ENCODE results near the gene RDH14. TPM values are rescaled to one million over a fixed set of nuclear protein-coding genes. Genes with fewer than 3 reads are reported as not detected.

Gene RDH14, protein sequence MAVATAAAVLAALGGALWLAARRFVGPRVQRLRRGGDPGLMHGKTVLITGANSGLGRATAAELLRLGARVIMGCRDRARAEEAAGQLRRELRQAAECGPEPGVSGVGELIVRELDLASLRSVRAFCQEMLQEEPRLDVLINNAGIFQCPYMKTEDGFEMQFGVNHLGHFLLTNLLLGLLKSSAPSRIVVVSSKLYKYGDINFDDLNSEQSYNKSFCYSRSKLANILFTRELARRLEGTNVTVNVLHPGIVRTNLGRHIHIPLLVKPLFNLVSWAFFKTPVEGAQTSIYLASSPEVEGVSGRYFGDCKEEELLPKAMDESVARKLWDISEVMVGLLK
- total RNA-seq, result 10 to 100 TPM; 14.2 to 26.0 (median 21.8) TPM
- 10 to 100 TPM; 17.6 to 19.3 (median 18.8) TPM for polyA plus RNA-seq
- long read RNA-seq, donor 1, transcript RDH14-201 (2 exons, 1,587 nt), result major isoform, 11 of 12 reads
- long read RNA-seq, donor 1, partial matches to known transcripts, result 0 of 12 reads
- long read RNA-seq, donor 1, other reads (novel, unspliced or antisense), result 0 of 12 reads
- long read RNA-seq, donor 2, transcript RDH14-201 (2 exons, 1,587 nt), result major isoform, 10 of 10 reads
- long read RNA-seq, donor 2, partial matches to known transcripts, result 0 of 10 reads
- long read RNA-seq, donor 2, other reads (novel, unspliced or antisense), result 0 of 10 reads

DNA sequence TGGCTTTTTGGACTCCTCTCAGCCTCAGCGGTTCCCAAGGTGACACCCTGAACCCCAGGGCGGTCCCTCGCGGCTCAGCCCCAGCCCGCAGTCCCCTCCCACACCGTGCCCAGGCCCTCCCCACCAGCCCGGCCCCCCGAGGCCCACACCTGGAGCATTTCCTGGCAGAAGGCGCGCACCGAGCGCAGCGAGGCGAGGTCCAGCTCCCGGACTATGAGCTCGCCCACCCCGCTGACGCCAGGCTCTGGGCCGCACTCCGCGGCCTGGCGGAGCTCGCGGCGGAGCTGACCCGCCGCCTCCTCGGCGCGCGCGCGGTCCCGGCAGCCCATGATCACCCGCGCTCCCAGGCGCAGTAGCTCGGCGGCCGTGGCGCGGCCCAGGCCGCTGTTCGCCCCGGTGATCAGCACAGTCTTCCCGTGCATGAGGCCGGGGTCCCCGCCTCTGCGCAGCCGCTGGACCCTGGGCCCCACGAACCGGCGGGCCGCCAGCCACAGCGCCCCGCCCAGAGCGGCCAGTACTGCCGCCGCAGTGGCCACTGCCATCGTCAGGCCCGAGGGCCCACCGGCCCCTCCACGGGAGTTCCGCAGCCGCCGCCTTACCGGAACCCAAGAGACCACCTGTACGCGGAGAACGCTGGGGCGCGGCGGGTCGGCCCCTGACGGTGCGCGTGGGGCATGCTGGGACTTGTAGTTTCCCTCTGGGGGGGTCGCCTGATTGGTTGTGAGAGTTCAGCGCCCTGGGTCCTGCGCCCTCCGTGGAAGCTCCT lies at the start of gene RDH14:
Gene RDH14, minus strand, starts transcription at position 623 of the 766 bp plus-strand sequence. Its CDS starts 81 bp downstream, at position 542.
- peak; percentile 97 for DNase-seq
- Histone ChIP-seq H3K4me1 (peaks cover 11 to 47% (median 38%) of the 10 kb centered on the region in 6 donors), H3K36me3 (peaks cover 0 to 29% (median 4%) of the 10 kb centered on the region in 6 donors), H3K27ac (peak within 1 kb of the TSS; percentile 94 to 99 (median 98)), H3K27me3 (replicated peaks in 1 of 7) (no peaks in the 10 kb centered on the region), H3K9me3 (peaks cover 0 to 16% (median 13%) of the 10 kb centered on the region in 8 donors), H3K4me3 (peak within 1 kb of the TSS; percentile 67 to 93 (median 86))
- intact Hi-C loops (cut with DNase I; ENCODE audit: low total_unique reads), result loop anchor here (5.0 kb wide), 1 partner anchor 787 kb away; no protein-coding TSS in a partner anchor
- TF ChIP-seq POLR2AphosphoS5 (IDR thresholded peaks at IDR 0.05) (peak; percentile 87 to 94 (median 93)), POLR2A (IDR thresholded peaks at IDR 0.05) (peak in 2 of 3 donors; percentile 13 to 23)
- TF ChIP-seq, protein P1, sequence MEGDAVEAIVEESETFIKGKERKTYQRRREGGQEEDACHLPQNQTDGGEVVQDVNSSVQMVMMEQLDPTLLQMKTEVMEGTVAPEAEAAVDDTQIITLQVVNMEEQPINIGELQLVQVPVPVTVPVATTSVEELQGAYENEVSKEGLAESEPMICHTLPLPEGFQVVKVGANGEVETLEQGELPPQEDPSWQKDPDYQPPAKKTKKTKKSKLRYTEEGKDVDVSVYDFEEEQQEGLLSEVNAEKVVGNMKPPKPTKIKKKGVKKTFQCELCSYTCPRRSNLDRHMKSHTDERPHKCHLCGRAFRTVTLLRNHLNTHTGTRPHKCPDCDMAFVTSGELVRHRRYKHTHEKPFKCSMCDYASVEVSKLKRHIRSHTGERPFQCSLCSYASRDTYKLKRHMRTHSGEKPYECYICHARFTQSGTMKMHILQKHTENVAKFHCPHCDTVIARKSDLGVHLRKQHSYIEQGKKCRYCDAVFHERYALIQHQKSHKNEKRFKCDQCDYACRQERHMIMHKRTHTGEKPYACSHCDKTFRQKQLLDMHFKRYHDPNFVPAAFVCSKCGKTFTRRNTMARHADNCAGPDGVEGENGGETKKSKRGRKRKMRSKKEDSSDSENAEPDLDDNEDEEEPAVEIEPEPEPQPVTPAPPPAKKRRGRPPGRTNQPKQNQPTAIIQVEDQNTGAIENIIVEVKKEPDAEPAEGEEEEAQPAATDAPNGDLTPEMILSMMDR (IDR thresholded peaks at IDR 0.05 in 8 of 11, conservative IDR thresholded peaks at IDR 0.05 in 3 of 11), result peak in 2 of 11 experiments; percentile 13
- 0 to 1% (median 0%) methylated on average over 39 to 81 of the region's 81 CpGs for WGBS, 5 donors

DNA sequence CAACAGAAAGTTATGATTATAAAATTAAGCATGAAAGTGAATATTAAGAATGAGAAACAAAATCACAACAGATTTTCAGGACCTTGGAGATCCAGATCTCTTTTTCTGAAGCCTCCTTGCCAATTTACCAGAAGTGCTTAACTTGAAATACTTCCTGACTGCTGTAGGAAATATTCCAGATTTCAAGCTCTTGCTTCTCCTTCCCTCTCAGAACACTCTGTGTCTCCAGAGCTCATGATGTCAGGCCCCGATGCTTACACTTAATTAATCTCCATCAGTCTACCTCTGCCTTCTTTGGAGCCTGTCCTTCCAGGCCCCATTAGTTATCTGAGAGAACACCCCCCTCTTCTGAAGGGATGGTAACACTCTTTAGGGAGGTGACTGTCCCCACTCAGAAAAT lies 49.6 kb upstream of the RDH14 start:
- Histone ChIP-seq H3K4me1 (no peaks in the 10 kb centered on the region), H3K9me3 (no peaks in the 10 kb centered on the region), H3K27ac (no peak overlapping the region), H3K4me3 (no peak overlapping the region), H3K36me3 (no peaks in the 10 kb centered on the region), H3K27me3 (replicated peaks in 1 of 7) (no peaks in the 10 kb centered on the region)
- TF ChIP-seq POLR2A (IDR thresholded peaks at IDR 0.05), result no peak
- TF ChIP-seq POLR2AphosphoS5 (IDR thresholded peaks at IDR 0.05), result no peak
- TF ChIP-seq, protein P1 (IDR thresholded peaks at IDR 0.05 in 8 of 11, conservative IDR thresholded peaks at IDR 0.05 in 3 of 11), result no peak
- WGBS, 5 donors, result 64 to 81% (median 71%) methylated on average over 1 of the region's 1 CpG
- no peak for DNase-seq
- intact Hi-C loops (cut with DNase I; ENCODE audit: low total_unique reads), result no loop called here

DNA sequence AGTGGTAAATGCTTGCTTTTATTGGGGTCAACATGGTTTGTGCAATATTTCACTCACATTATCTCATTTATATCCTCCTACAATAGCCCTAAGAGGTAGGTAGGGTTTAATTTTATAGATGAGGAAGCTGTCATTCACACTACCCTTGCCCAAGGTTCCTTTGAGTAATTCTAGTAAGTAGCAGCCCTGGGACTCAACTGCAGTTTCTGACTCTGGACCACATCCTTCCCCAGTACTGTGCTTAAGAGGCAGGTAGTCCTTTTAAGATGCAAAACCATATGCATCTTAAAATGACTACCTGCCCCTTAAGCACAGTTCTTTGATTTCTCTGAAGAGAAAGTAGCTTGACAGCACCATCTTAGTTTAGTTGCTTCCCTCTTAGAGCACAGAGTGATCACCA lies 44.7 kb upstream of the RDH14 start:
- TF ChIP-seq POLR2AphosphoS5 (IDR thresholded peaks at IDR 0.05) (no peak), POLR2A (IDR thresholded peaks at IDR 0.05) (no peak)
- TF ChIP-seq, protein P1 (IDR thresholded peaks at IDR 0.05 in 8 of 11, conservative IDR thresholded peaks at IDR 0.05 in 3 of 11), result no peak
- no peak for DNase-seq
- no peaks in the 10 kb centered on the region for H3K27me3 ChIP-seq (replicated peaks in 1 of 7)

More for the DNA sequence above, 44.7 kb upstream of the RDH14 start:
- H3K27ac ChIP-seq, result no peak overlapping the region
- H3K4me3 ChIP-seq, result no peak overlapping the region
- no peaks in the 10 kb centered on the region for H3K9me3 ChIP-seq
- H3K36me3 ChIP-seq, result no peaks in the 10 kb centered on the region
- intact Hi-C loops (cut with DNase I; ENCODE audit: low total_unique reads), result no loop called here
- H3K4me1 ChIP-seq, result no peaks in the 10 kb centered on the region
